Karpas-422 (cell line): ENCODE data around the gene CDC6. TPM values are rescaled to one million over a fixed set of nuclear protein-coding genes. Genes with fewer than 3 reads are reported as not detected.
A peak's percentile ranks its signal among the peaks of the same experiment; 100 is the strongest.
"Not testable (repeated sequence)": the region's sequence is repeated elsewhere in the genome, so short reads cannot be mapped to it uniquely, and the experiment has no call there.

Experiments
- DNase-seq: peaks from one replicate; pipeline ENCODE4 v3.0.0-alpha.2; 2015
- H2AFZ ChIP-seq: fragments of 200-600 bp; sonication (generic); 2 replicates; pipeline ENCODE4 v1.6.1; 2014; ENCODE audit warnings: antibody characterized with exemption, low read length, mixed read lengths
- H3K27ac ChIP-seq: fragments of 200-600 bp; sonication (generic); 2 replicates; pipeline ENCODE4 v1.5.1; 2014; ENCODE audit warnings: mild to moderate bottlenecking, low read length, moderate library complexity
- H3K27me3 ChIP-seq: fragments of 200-600 bp; sonication (generic); 2 replicates; pipeline ENCODE4 v1.6.1; 2014; ENCODE audit warnings: low read length, mixed read lengths
- H3K36me3 ChIP-seq: fragments of 200-600 bp; sonication (generic); 2 replicates; pipeline ENCODE4 v1.6.1; 2014; ENCODE audit warnings: low read length, mixed read lengths; ENCODE audit not compliant: insufficient read depth
- H3K4me1 ChIP-seq: fragments of 200-600 bp; sonication (generic); 2 replicates; pipeline ENCODE4 v1.6.1; 2014; ENCODE audit warnings: mild to moderate bottlenecking, low read length, mixed read lengths
- H3K4me2 ChIP-seq: fragments of 200-600 bp; sonication (generic); 2 replicates; pipeline ENCODE4 v1.6.1; 2014; ENCODE audit warnings: low read length, low read depth, mild to moderate bottlenecking; ENCODE audit not compliant: poor library complexity, severe bottlenecking
- H3K4me3 ChIP-seq: fragments of 200-600 bp; sonication (generic); 2 replicates; pipeline ENCODE4 v1.5.1; 2014; ENCODE audit warnings: mild to moderate bottlenecking, antibody characterized with exemption, low read length, mixed read lengths
- H3K79me2 ChIP-seq: fragments of 200-600 bp; sonication (generic); 2 replicates; pipeline ENCODE4 v1.6.1; 2014; ENCODE audit warnings: mild to moderate bottlenecking, low read length, mixed read lengths
- H3K9ac ChIP-seq: fragments of 200-600 bp; sonication (generic); 2 replicates; pipeline ENCODE4 v1.6.0; 2014; ENCODE audit warnings: low read length
- H3K9me2 ChIP-seq: fragments of 200-600 bp; sonication (generic), shearing (Covaris generic); replicated peaks from 2 replicates; pipeline ENCODE4 v1.6.0; 2014; ENCODE audit warnings: mild to moderate bottlenecking, low read length, moderate library complexity; ENCODE audit not compliant: insufficient read depth
- H3K9me3 ChIP-seq: fragments of 300-700, 200-600 bp; sonication (generic); 2 replicates; pipeline ENCODE4 v1.6.1; 2014; ENCODE audit warnings: low read length, mixed read lengths
- H4K20me1 ChIP-seq: fragments of 200-600 bp; sonication (generic); 2 replicates; pipeline ENCODE4 v1.6.1; 2014; ENCODE audit warnings: mild to moderate bottlenecking, antibody characterized with exemption, low read length, low read depth; ENCODE audit not compliant: insufficient read depth
- total RNA-seq: library from RNA; depleted of rRNA; stranded (reverse); fragments of >200 nt; shearing (Covaris generic); gene quantifications from 2 replicates; pipeline ENCODE4 v1.2.3, GENCODE V29; 2014; ENCODE audit warnings: low replicate concordance

CDC6 gene
- total RNA-seq, 1 experiment from 2014 or later, result 16.4 TPM

GRCh38 chr17:40293363-40293762 is 5.7 kb downstream of the CDC6 start:
- no peaks in the 10 kb centered on the region for H3K9me3 ChIP-seq
- H3K4me1 ChIP-seq, result peaks cover 23% of the 10 kb centered on the region
- H4K20me1 ChIP-seq, result no peaks in the 10 kb centered on the region
- H3K4me3 ChIP-seq, result no peak overlapping the region
- no peak overlapping the region for H2AFZ ChIP-seq
- no peak for DNase-seq
- no peak overlapping the region for H3K9ac ChIP-seq
- peaks cover 32% of the 10 kb centered on the region for H3K79me2 ChIP-seq
- no peak overlapping the region for H3K4me2 ChIP-seq
- no peaks in the 10 kb centered on the region for H3K9me2 ChIP-seq
- H3K27me3 ChIP-seq, result no peaks in the 10 kb centered on the region
- H3K36me3 ChIP-seq, result peaks cover 73% of the 10 kb centered on the region
- H3K27ac ChIP-seq, result no peak overlapping the region

- Histone ChIP-seq H3K4me3 (no peak overlapping the region), H3K9me3 (no peaks in the 10 kb centered on the region), H3K9ac (no peak overlapping the region), H3K36me3 (peaks cover 62% of the 10 kb centered on the region), H3K4me1 (peaks cover 6% of the 10 kb centered on the region), H3K27me3 (no peaks in the 10 kb centered on the region), H2AFZ (no peak overlapping the region), H4K20me1 (no peaks in the 10 kb centered on the region), H3K4me2 (no peak overlapping the region), H3K79me2 (peaks cover 10% of the 10 kb centered on the region), H3K9me2 (no peaks in the 10 kb centered on the region), H3K27ac (no peak overlapping the region)
- DNase-seq, result no peak
Measured at GRCh38 chr17:40295488-40296436, 8.1 kb downstream of the CDC6 start.

GRCh38 chr17:40297511-40297910 is 9.8 kb downstream of the CDC6 start:
- no peak overlapping the region for H3K4me2 ChIP-seq
- peaks cover 71% of the 10 kb centered on the region for H3K36me3 ChIP-seq
- no peak overlapping the region for H3K4me3 ChIP-seq
- no peak overlapping the region for H3K9ac ChIP-seq
- H3K9me2 ChIP-seq, result no peaks in the 10 kb centered on the region
- H3K27me3 ChIP-seq, result no peaks in the 10 kb centered on the region
- H3K79me2 ChIP-seq, result peaks cover 3% of the 10 kb centered on the region; the same call in 1 of the 2 replicates
- H3K4me1 ChIP-seq, result no peaks in the 10 kb centered on the region; the same call in 1 of the 2 replicates
- H3K27ac ChIP-seq, result no peak overlapping the region
- H4K20me1 ChIP-seq, result no peaks in the 10 kb centered on the region
- H2AFZ ChIP-seq, result no peak overlapping the region
- DNase-seq, result no peak
- no peaks in the 10 kb centered on the region for H3K9me3 ChIP-seq

GRCh38 chr17:40298726-40299125 is 11.0 kb downstream of the CDC6 start:
- H3K4me2 ChIP-seq, result no peak overlapping the region
- H3K27ac ChIP-seq, result no peak overlapping the region
- H3K9me3 ChIP-seq, result no peaks in the 10 kb centered on the region
- H3K9ac ChIP-seq, result no peak overlapping the region
- peaks cover 75% of the 10 kb centered on the region for H3K36me3 ChIP-seq
- H3K27me3 ChIP-seq, result no peaks in the 10 kb centered on the region
- no peak for DNase-seq
- H3K4me1 ChIP-seq, result no peaks in the 10 kb centered on the region
- H3K4me3 ChIP-seq, result no peak overlapping the region
- no peaks in the 10 kb centered on the region for H3K79me2 ChIP-seq
- 0 out of 2 replicates have a peak, but pooled peaks cover 5% of the 10 kb centered on the region for H4K20me1 ChIP-seq
- no peaks in the 10 kb centered on the region for H3K9me2 ChIP-seq
- H2AFZ ChIP-seq, result no peak overlapping the region

GRCh38 chr17:40299159-40299757 is 11.6 kb downstream of the CDC6 start:
- not testable (repeated sequence) for DNase-seq, H3K27me3 ChIP-seq, H2AFZ ChIP-seq, H4K20me1 ChIP-seq, H3K27ac ChIP-seq, H3K4me1 ChIP-seq, H3K79me2 ChIP-seq, H3K9me3 ChIP-seq, H3K9me2 ChIP-seq, H3K9ac ChIP-seq, H3K4me2 ChIP-seq, H3K4me3 ChIP-seq
- H3K36me3 ChIP-seq, result peaks cover 74% of the 10 kb centered on the region

- Histone ChIP-seq H4K20me1 (0 out of 2 replicates have a peak, but pooled peaks cover 5% of the 10 kb centered on the region), H3K4me3 (no peak overlapping the region), H3K4me1 (no peaks in the 10 kb centered on the region), H3K9me3 (no peaks in the 10 kb centered on the region), H3K9me2 (no peaks in the 10 kb centered on the region), H3K27me3 (no peaks in the 10 kb centered on the region), H3K4me2 (no peak overlapping the region), H3K9ac (no peak overlapping the region), H2AFZ (no peak overlapping the region), H3K27ac (no peak overlapping the region), H3K36me3 (peaks cover 56% of the 10 kb centered on the region), H3K79me2 (no peaks in the 10 kb centered on the region)
- no peak for DNase-seq
Measured at GRCh38 chr17:40301315-40301714, 13.6 kb downstream of the CDC6 start.

- H3K9me3 ChIP-seq, result no peaks in the 10 kb centered on the region
- H3K79me2 ChIP-seq, result no peaks in the 10 kb centered on the region
- H3K4me2 ChIP-seq, result no peak overlapping the region
- H3K4me1 ChIP-seq, result peaks cover 10% of the 10 kb centered on the region
- H2AFZ ChIP-seq, result no peak overlapping the region
- no peak overlapping the region for H3K9ac ChIP-seq
- H3K27ac ChIP-seq, result no peak overlapping the region
- H3K36me3 ChIP-seq, result peaks cover 38% of the 10 kb centered on the region
- H3K4me3 ChIP-seq, result no peak overlapping the region
- no peaks in the 10 kb centered on the region for H3K9me2 ChIP-seq
- 0 out of 2 replicates have a peak, but pooled peaks cover 5% of the 10 kb centered on the region for H4K20me1 ChIP-seq
- DNase-seq, result peak; percentile 81
- no peaks in the 10 kb centered on the region for H3K27me3 ChIP-seq
Measured at GRCh38 chr17:40303009-40303657, 15.5 kb downstream of the CDC6 start.
